ENCODE measurements around the gene GRB14. TPM values are rescaled to one million over a fixed set of nuclear protein-coding genes. Genes with fewer than 3 reads are reported as not detected.

GRB14 gene
- total RNA-seq, 4 donors from 2014 or later, result 3.2 to 22.3 (median 5.6) TPM

GRCh38 chr2:164535280-164536025, 85.8 kb downstream of the GRB14 start:
- no peak for TF ChIP-seq CTCF (IDR thresholded peaks at IDR 0.05; ENCODE audit: low read depth)

GRCh38 chr2:164530464-164530863, 90.8 kb downstream of the GRB14 start:
- TF ChIP-seq CTCF (IDR thresholded peaks at IDR 0.05; ENCODE audit: low read depth), result no peak

- TF ChIP-seq CTCF (IDR thresholded peaks at IDR 0.05; ENCODE audit: low read depth), result no peak
Measured at GRCh38 chr2:164523726-164524125, 97.6 kb downstream of the GRB14 start.

- TF ChIP-seq CTCF (IDR thresholded peaks at IDR 0.05; ENCODE audit: low read depth), result no peak
Measured at GRCh38 chr2:164523009-164523408, 98.3 kb downstream of the GRB14 start.

GRCh38 chr2:164522561-164522981, 98.7 kb downstream of the GRB14 start:
- TF ChIP-seq CTCF (IDR thresholded peaks at IDR 0.05; ENCODE audit: low read depth), result no peak

GRCh38 chr2:164515734-164516133, 105.5 kb downstream of the GRB14 start:
- no peak for TF ChIP-seq CTCF (IDR thresholded peaks at IDR 0.05; ENCODE audit: low read depth)

- no peak for TF ChIP-seq CTCF (IDR thresholded peaks at IDR 0.05; ENCODE audit: low read depth)
Measured at GRCh38 chr2:164515030-164515429, 106.3 kb downstream of the GRB14 start.

Data from subcutaneous adipose tissue (tissue), 4 donors.